ENCODE results near the gene TINAG. TPM values are rescaled to one million over a fixed set of nuclear protein-coding genes. Genes with fewer than 3 reads are reported as not detected.
A peak's percentile ranks its signal among the peaks of the same experiment; 100 is the strongest.

The TINAG gene
- not detected in 2 replicates for total RNA-seq (2014; rRNA removed; shearing (Covaris generic))
- not detected in 2 replicates for polyA plus RNA-seq (2015; cell fraction: cytosol; rRNA removed)
- polyA plus RNA-seq (2015; cell fraction: nucleus; rRNA removed), result not detected in 2 replicates

- no peak for DNase-seq (ENCODE audit: low read depth)
Observed at GRCh38 chr6:54308289-54308985, at the start of gene TINAG. Gene TINAG (plus strand): TSS chr6:54308441. CDS start chr6:54308551, 110 bp downstream.

- DNase-seq (ENCODE audit: low read depth), result no peak
Observed at GRCh38 chr6:54260025-54260424, 48.2 kb upstream of the TINAG start.

- no peak for DNase-seq (ENCODE audit: low read depth)
Observed at GRCh38 chr6:54262499-54262898, 45.7 kb upstream of the TINAG start.

- no peak for DNase-seq (ENCODE audit: low read depth)
Observed at GRCh38 chr6:54262971-54263370, 45.3 kb upstream of the TINAG start.

GRCh38 chr6:54264581-54265272 lies 43.5 kb upstream of the TINAG start:
- DNase-seq (ENCODE audit: low read depth), result peak; percentile 19

GRCh38 chr6:54266400-54266923 lies 41.8 kb upstream of the TINAG start:
- DNase-seq (ENCODE audit: low read depth), result no peak

GRCh38 chr6:54267798-54268197 lies 40.4 kb upstream of the TINAG start:
- DNase-seq (ENCODE audit: low read depth), result peak; percentile 24

GRCh38 chr6:54273214-54273820 lies 34.9 kb upstream of the TINAG start:
- DNase-seq (ENCODE audit: low read depth), result no peak

- no peak for DNase-seq (ENCODE audit: low read depth)
Observed at GRCh38 chr6:54274383-54274782, 33.9 kb upstream of the TINAG start.

GRCh38 chr6:54282186-54282585 lies 26.1 kb upstream of the TINAG start:
- DNase-seq (ENCODE audit: low read depth), result peak; percentile 92

GRCh38 chr6:54284161-54284860 lies 23.9 kb upstream of the TINAG start:
- no peak for DNase-seq (ENCODE audit: low read depth)

- DNase-seq (ENCODE audit: low read depth), result no peak
Observed at GRCh38 chr6:54285595-54285994, 22.6 kb upstream of the TINAG start.

- DNase-seq (ENCODE audit: low read depth), result no peak
Observed at GRCh38 chr6:54286141-54286540, 22.1 kb upstream of the TINAG start.

- no peak for DNase-seq (ENCODE audit: low read depth)
Observed at GRCh38 chr6:54288474-54288873, 19.8 kb upstream of the TINAG start.

- DNase-seq (ENCODE audit: low read depth), result no peak
Observed at GRCh38 chr6:54289426-54289825, 18.8 kb upstream of the TINAG start.

GRCh38 chr6:54291146-54291545 lies 17.1 kb upstream of the TINAG start:
- peak; percentile 66 for DNase-seq (ENCODE audit: low read depth)

GRCh38 chr6:54291738-54292137 lies 16.5 kb upstream of the TINAG start:
- DNase-seq (ENCODE audit: low read depth), result peak; percentile 78

GRCh38 chr6:54294965-54295532 lies 13.2 kb upstream of the TINAG start:
- DNase-seq (ENCODE audit: low read depth), result no peak

- DNase-seq (ENCODE audit: low read depth), result no peak
Observed at GRCh38 chr6:54299542-54300269, 8.5 kb upstream of the TINAG start.

- DNase-seq (ENCODE audit: low read depth), result no peak
Observed at GRCh38 chr6:54301770-54302169, 6.5 kb upstream of the TINAG start.

Measured in HT1080 (cell line).